Omental fat pad (tissue), 4 donors: ENCODE results near the gene HOXC6. TPM values are rescaled to one million over a fixed set of nuclear protein-coding genes. Genes with fewer than 3 reads are reported as not detected.

ENCODE experiments used
- ATAC-seq: fragments of 150-250 bp; one replicate; pipeline ENCODE4 v1.9.1; 2016; ENCODE audit warnings: mild to moderate bottlenecking, moderate library complexity; ENCODE audit not compliant: low FRiP score
- DNase-seq: peaks from one replicate; pipeline ENCODE4 v3.0.0-alpha.2; 2019; ENCODE audit warnings: low spot score
- CTCF ChIP-seq, 3 donors: fragments of 450-650 bp; IDR thresholded peaks; one replicate each; pipeline ENCODE4 v1.5.1; 2016 to 2017; ENCODE audit warnings: antibody characterized with exemption in 3 of 3, mild to moderate bottlenecking in 3 of 3, moderate library complexity in 2 of 3
- total RNA-seq, 4 donors: library from RNA; depleted of rRNA; stranded (reverse); fragments of >200 nt; gene quantifications; one replicate each; pipeline ENCODE4 v1.1.0, GENCODE V29; 2016

The HOXC6 gene
- total RNA-seq, 4 donors from 2014 or later, result 0.24 to 1.7 (median 1.2) TPM

GRCh38 chr12:53996240-53997203 is 31.7 kb upstream of the HOXC6 start:
- ATAC-seq (no peak), DNase-seq (no peak)
- no peak for TF ChIP-seq CTCF (IDR thresholded peaks at IDR 0.05)

- ATAC-seq, result no peak
- no peak for TF ChIP-seq CTCF (IDR thresholded peaks at IDR 0.05)
Observed at GRCh38 chr12:53997204-53998109, 30.8 kb upstream of the HOXC6 start.

GRCh38 chr12:53998110-53998899 is 29.9 kb upstream of the HOXC6 start:
- DNase-seq, result no peak
- no peak for TF ChIP-seq CTCF (IDR thresholded peaks at IDR 0.05)
- ATAC-seq, result no peak

More at GRCh38 chr12:53997204-53998109, 30.8 kb upstream of the HOXC6 start:
- no peak for DNase-seq

- DNase-seq (no peak), ATAC-seq (no peak)
- TF ChIP-seq CTCF (IDR thresholded peaks at IDR 0.05), result no peak
Observed at GRCh38 chr12:53998900-53999236, 29.4 kb upstream of the HOXC6 start.

- ATAC-seq (peak; percentile 2), DNase-seq (no peak)
- TF ChIP-seq CTCF (IDR thresholded peaks at IDR 0.05), result no peak
Observed at GRCh38 chr12:53999559-54000115, 28.6 kb upstream of the HOXC6 start.
